ENCODE results near the gene PEX5L. TPM values are rescaled to one million over a fixed set of nuclear protein-coding genes. Genes with fewer than 3 reads are reported as not detected.
A peak's percentile ranks its signal among the peaks of the same experiment; 100 is the strongest.

The PEX5L gene
- polyA plus RNA-seq, 2 of the 4 experiments (the other 2 are of a cell fraction), result 0.06 to 0.08 TPM

DNA sequence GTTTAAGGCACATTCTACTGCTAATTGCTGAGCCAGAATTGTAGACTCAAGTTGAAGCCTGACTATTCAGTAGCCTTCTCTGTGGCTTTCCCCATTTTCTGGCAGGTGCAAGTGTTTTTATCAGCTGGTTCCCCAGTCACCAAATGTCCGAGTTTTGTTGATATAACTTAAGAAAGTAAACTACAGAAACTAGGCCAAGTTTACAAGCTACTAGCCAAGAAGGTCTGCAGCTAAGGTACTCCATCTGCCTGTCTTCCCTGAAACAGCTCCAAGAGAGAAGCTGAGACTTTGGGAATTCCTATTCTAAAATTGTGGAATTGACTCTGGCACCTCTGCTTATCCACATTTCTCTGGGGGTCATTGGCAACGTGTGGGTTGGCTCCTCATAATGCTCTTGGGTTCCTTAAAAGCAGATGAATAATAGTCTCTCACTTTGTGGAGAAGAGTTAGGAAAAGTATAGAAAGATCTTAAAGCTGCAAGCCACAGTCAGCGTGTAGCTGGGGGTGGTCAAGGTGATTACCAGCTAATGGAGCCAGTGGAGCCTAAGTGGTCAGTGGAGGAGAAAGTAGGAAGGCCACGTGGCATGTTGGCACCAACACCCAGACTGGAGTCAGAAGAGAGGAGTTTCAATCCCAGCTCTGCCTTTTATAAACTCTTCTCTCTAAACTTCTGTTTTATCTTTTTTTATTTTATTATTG, 128.8 kb downstream of the PEX5L start:
- DNase-seq (ENCODE audit: low read depth in 1 of 2, low spot score in 1 of 2), result no peak
- ChIA-PET POLR2A (no interaction called here), CTCF (interaction anchor here (0.6 kb wide), 1 partner anchor 25 kb away, joined by 3 read pairs; no protein-coding TSS in a partner anchor)
- no peak overlapping the region for H3K4me3 ChIP-seq
- no peaks in the 10 kb centered on the region for H3K9me3 ChIP-seq
- no peak overlapping the region for H3K27ac ChIP-seq
- H3K4me1 ChIP-seq, result no peaks in the 10 kb centered on the region
- no peak overlapping the region for H3K4me2 ChIP-seq
- no peak for ATAC-seq
- WGBS (ENCODE audit: missing lambda C conversion rate), result 8% methylated on average over 4 of the region's 4 CpGs
- no peak for TF ChIP-seq RFX5 (IDR thresholded peaks at IDR 0.05)
- TF ChIP-seq ZNF302 (CRISPR knock-in tag; IDR thresholded peaks at IDR 0.05), result no peak
- no peak for TF ChIP-seq TFCP2L1 (CRISPR knock-in tag; IDR thresholded peaks at IDR 0.05)
- TF ChIP-seq NR3C1 (IDR thresholded peaks at IDR 0.05), result no peak
- TF ChIP-seq RCOR1 (IDR thresholded peaks at IDR 0.05; ENCODE audit: low read depth, low read length), result no peak
- no peak for FAIRE-seq

GRCh38 chr3:179902061-179902460, 134.7 kb downstream of the PEX5L start:
- Histone ChIP-seq H3K4me2 (no peak overlapping the region), H3K4me1 (no peaks in the 10 kb centered on the region), H3K4me3 (no peak overlapping the region), H3K9me3 (no peaks in the 10 kb centered on the region), H3K27ac (no peak overlapping the region)
- WGBS (ENCODE audit: missing lambda C conversion rate), result 29% methylated on average over 10 of the region's 10 CpGs
- ChIA-PET CTCF (no interaction called here), POLR2A (no interaction called here)
- TF ChIP-seq EHF (CRISPR knock-in tag; IDR thresholded peaks at IDR 0.05), result no peak
- no peak for TF ChIP-seq HEYL (CRISPR knock-in tag; IDR thresholded peaks at IDR 0.05)
- FAIRE-seq (no peak), DNase-seq (ENCODE audit: low read depth in 1 of 2, low spot score in 1 of 2) (no peak), ATAC-seq (no peak)

DNA sequence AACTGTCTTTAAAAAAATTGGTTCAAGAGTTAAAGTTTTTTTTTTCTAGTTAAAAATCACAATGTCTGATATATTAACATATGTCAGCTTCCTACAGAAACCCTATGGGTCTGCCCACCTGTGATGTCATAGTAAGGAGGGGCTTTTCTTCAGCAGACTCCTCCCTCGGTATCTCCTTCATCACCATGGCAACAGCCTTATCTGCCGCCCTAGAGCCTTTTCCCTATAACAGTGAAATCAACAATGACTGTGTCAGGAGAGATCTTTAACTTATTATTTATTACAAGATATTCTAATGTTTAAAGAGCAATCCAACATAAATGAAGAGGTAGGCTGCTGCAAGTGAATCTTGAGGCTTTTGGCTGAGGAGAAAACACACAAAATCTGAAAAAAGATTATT, 138.7 kb downstream of the PEX5L start:
- TF ChIP-seq HEYL (CRISPR knock-in tag; IDR thresholded peaks at IDR 0.05) (no peak), FOSL2 (IDR thresholded peaks at IDR 0.05) (no peak), FOSL2 (CRISPR knock-in tag; IDR thresholded peaks at IDR 0.05) (no peak), CHD2 (IDR thresholded peaks at IDR 0.05; ENCODE audit: low read length, partially characterized antibody) (no peak), CTCF (IDR thresholded peaks at IDR 0.05) (no peak), CBX8 (IDR thresholded peaks at IDR 0.05) (no peak), ZSCAN20 (CRISPR knock-in tag; IDR thresholded peaks at IDR 0.05) (no peak), EHMT2 (IDR thresholded peaks at IDR 0.05; ENCODE audit: low read depth) (no peak), HOXB5 (CRISPR knock-in tag; IDR thresholded peaks at IDR 0.05) (no peak), RFX5 (IDR thresholded peaks at IDR 0.05) (no peak)
- TF ChIP-seq, protein P1, sequence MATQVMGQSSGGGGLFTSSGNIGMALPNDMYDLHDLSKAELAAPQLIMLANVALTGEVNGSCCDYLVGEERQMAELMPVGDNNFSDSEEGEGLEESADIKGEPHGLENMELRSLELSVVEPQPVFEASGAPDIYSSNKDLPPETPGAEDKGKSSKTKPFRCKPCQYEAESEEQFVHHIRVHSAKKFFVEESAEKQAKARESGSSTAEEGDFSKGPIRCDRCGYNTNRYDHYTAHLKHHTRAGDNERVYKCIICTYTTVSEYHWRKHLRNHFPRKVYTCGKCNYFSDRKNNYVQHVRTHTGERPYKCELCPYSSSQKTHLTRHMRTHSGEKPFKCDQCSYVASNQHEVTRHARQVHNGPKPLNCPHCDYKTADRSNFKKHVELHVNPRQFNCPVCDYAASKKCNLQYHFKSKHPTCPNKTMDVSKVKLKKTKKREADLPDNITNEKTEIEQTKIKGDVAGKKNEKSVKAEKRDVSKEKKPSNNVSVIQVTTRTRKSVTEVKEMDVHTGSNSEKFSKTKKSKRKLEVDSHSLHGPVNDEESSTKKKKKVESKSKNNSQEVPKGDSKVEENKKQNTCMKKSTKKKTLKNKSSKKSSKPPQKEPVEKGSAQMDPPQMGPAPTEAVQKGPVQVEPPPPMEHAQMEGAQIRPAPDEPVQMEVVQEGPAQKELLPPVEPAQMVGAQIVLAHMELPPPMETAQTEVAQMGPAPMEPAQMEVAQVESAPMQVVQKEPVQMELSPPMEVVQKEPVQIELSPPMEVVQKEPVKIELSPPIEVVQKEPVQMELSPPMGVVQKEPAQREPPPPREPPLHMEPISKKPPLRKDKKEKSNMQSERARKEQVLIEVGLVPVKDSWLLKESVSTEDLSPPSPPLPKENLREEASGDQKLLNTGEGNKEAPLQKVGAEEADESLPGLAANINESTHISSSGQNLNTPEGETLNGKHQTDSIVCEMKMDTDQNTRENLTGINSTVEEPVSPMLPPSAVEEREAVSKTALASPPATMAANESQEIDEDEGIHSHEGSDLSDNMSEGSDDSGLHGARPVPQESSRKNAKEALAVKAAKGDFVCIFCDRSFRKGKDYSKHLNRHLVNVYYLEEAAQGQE (IDR thresholded peaks at IDR 0.05), result no peak
- TF ChIP-seq, protein P2, sequence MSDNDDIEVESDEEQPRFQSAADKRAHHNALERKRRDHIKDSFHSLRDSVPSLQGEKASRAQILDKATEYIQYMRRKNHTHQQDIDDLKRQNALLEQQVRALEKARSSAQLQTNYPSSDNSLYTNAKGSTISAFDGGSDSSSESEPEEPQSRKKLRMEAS (IDR thresholded peaks at IDR 0.05), result no peak
- ChIA-PET POLR2A (no interaction called here), CTCF (interaction anchor here (1.5 kb wide), 1 partner anchor 10 kb away, joined by 3 read pairs; no protein-coding TSS in a partner anchor)
- Histone ChIP-seq H3K4me2 (no peak overlapping the region), H3K9me3 (no peaks in the 10 kb centered on the region), H3K4me3 (no peak overlapping the region), H3K4me1 (no peaks in the 10 kb centered on the region), H3K27ac (no peak overlapping the region)
- DNase-seq (ENCODE audit: low read depth in 1 of 2, low spot score in 1 of 2) (peak; percentile 2 to 42), FAIRE-seq (no peak), ATAC-seq (peak in 1 of 2 experiments; percentile 65; a peak in 2 of 6 replicates)
- 0% methylated on average over 2 of the region's 2 CpGs for WGBS (ENCODE audit: missing lambda C conversion rate)

Measured in A549 (cell line).